Fibroblast of the aortic adventitia (primary cell): ENCODE data around the gene ERCC4. TPM values are rescaled to one million over a fixed set of nuclear protein-coding genes. Genes with fewer than 3 reads are reported as not detected.
A peak's percentile ranks its signal among the peaks of the same experiment; 100 is the strongest.

ENCODE experiments used
- DNase-seq: peaks from one replicate; pipeline ENCODE4 v3.0.0-alpha.2; 2010; ENCODE audit warnings: low read depth
- H3K4me3 ChIP-seq: 2 replicates; pipeline ENCODE4 v1.5.1; 2011; ENCODE audit warnings: low read depth, mild to moderate bottlenecking, control low read depth, low read length, moderate library complexity
- total RNA-seq: library from RNA; depleted of rRNA; stranded (reverse); fragments of >200 nt; gene quantifications from 2 replicates; pipeline ENCODE4 v1.2.3, GENCODE V29; 2012; ENCODE audit warnings: low replicate concordance
- TF ChIP-seq, protein P1 (sequence below): IDR thresholded peaks from 2 replicates; pipeline ENCODE4 v1.5.1; 2011; ENCODE audit warnings: mild to moderate bottlenecking, low read length, control low read depth, inconsistent platforms; ENCODE audit not compliant: insufficient read depth

Gene ERCC4
- total RNA-seq, 1 donor = 16.4 TPM

- no peak overlapping the region for H3K4me3 ChIP-seq
- peak; percentile 99 for DNase-seq
- TF ChIP-seq, protein P1, sequence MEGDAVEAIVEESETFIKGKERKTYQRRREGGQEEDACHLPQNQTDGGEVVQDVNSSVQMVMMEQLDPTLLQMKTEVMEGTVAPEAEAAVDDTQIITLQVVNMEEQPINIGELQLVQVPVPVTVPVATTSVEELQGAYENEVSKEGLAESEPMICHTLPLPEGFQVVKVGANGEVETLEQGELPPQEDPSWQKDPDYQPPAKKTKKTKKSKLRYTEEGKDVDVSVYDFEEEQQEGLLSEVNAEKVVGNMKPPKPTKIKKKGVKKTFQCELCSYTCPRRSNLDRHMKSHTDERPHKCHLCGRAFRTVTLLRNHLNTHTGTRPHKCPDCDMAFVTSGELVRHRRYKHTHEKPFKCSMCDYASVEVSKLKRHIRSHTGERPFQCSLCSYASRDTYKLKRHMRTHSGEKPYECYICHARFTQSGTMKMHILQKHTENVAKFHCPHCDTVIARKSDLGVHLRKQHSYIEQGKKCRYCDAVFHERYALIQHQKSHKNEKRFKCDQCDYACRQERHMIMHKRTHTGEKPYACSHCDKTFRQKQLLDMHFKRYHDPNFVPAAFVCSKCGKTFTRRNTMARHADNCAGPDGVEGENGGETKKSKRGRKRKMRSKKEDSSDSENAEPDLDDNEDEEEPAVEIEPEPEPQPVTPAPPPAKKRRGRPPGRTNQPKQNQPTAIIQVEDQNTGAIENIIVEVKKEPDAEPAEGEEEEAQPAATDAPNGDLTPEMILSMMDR = peak; percentile 28
Observed at GRCh38 chr16:13909872-13910303, 10.1 kb upstream of the ERCC4 start.

DNA sequence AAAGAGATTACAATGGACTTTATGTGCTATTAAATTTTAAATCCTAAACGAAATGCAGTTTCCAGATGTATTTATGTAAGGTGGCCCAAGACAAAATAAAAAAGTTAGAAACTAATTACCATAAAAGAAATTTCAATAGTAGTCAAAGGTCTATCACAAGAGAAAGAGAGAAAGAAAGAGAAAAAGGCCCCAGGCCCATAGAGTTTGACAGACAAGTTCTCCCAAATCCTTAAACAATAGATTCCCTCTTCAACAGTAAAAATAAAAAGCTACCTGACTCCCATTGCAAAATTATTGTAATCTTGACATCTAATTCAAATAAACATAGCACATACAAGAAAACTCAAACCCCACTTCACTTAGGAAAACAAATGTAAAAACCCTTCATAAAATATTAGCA, 8.6 kb upstream of the ERCC4 start:
- TF ChIP-seq, protein P1 = no peak
- H3K4me3 ChIP-seq = no peak overlapping the region
- no peak for DNase-seq

DNA sequence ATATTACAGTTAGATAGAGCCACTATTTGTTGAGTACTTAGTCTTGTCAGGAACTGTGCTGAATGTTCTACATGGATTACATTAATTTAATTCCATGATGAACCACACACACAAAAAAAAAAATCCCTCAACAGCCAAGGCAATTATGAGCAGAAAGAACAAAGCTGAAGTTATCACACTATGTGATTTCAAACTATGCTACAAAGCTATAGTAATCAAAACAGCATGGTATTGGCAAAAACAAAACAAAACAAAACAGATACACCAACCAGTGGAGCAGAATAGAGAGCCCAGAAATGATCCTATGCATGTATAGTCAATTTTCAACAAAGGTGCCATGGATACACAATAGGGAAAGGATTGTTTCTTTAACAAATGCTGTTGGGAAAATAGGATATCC, 8.1 kb upstream of the ERCC4 start:
- TF ChIP-seq, protein P1 = no peak
- H3K4me3 ChIP-seq = no peak overlapping the region
- DNase-seq = no peak

DNA sequence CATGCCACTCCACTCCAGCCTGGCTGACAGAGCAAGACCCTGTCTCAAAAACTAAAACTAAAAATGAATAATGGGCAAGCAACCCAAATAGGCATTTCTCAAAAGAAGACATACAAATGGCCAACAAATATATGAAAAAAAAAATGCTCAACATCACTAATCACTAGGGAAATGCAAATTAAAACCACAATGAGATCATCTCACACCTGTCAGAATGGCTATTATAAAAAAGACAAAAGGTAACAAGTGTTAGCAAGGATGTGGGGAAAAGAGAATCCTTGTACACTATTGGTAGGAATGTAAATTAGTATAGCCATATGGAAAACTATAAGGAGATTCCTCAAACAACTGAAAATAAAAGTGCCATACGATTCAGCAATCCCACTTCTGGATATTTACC, 7.1 kb upstream of the ERCC4 start:
- TF ChIP-seq, protein P1 = no peak
- H3K4me3 ChIP-seq = no peak overlapping the region
- no peak for DNase-seq

- DNase-seq = no peak
- TF ChIP-seq, protein P1 = no peak
- H3K4me3 ChIP-seq = no peak overlapping the region
Observed at GRCh38 chr16:13913374-13914292, 6.3 kb upstream of the ERCC4 start.

GRCh38 chr16:13915033-13915635, 4.8 kb upstream of the ERCC4 start:
- no peak overlapping the region for H3K4me3 ChIP-seq
- no peak for DNase-seq
- TF ChIP-seq, protein P1 = no peak
